HEK293 (cell line): ENCODE measurements around the gene PTGES3L.
A peak's percentile ranks its signal among the peaks of the same experiment; 100 is the strongest.

Experiments used
- CTCF ChIA-PET: fragments of 350-600 bp; formaldehyde crosslinking; extraction: SDS; loops from one replicate; lab custom pipeline; 2021; ENCODE audit warnings: antibody characterized with exemption; lab: Yijun Ruan, JAX
- POLR2A ChIA-PET: fragments of 300-600 bp; formaldehyde crosslinking; extraction: SDS; loops from one replicate; lab custom pipeline; 2020; ENCODE audit warnings: antibody characterized with exemption, inconsistent platforms; lab: Yijun Ruan, JAX
- H3K27ac ChIP-seq: fragments of 200-500 bp; sonication (Bioruptor generic); 2 replicates; pipeline ENCODE4 v1.5.1; 2014; ENCODE audit warnings: low read depth, low read length, control low read depth, inconsistent platforms; ENCODE audit errors: extremely low read depth
- H3K36me3 ChIP-seq, 2 experiments: fragments of 200-500 bp in 1 of 2; sonication (Bioruptor generic) in 1 of 2; 1 replicate in 1 of 2; 2 replicates in 1 of 2; pipeline ENCODE4 v1.5.1; 2014 to 2017; ENCODE audit warnings: inconsistent platforms in 2 of 2, low read length in 2 of 2; ENCODE audit not compliant: control insufficient read depth in 2 of 2, insufficient read depth in 1 of 2
- H3K4me1 ChIP-seq: fragments of 200-500 bp; sonication (Bioruptor generic); 2 replicates; pipeline ENCODE4 v1.5.1; 2014; ENCODE audit warnings: mild to moderate bottlenecking, low read length, inconsistent platforms; ENCODE audit not compliant: control insufficient read depth, insufficient read depth
- H3K4me3 ChIP-seq: 2 replicates; pipeline ENCODE4 v1.5.1; 2011; ENCODE audit warnings: low read depth, mild to moderate bottlenecking, control low read depth, low read length, moderate library complexity
- H3K9me3 ChIP-seq: fragments of 200-500 bp; sonication (Bioruptor generic); 2 replicates; pipeline ENCODE4 v1.5.1; 2014; ENCODE audit warnings: low read depth, low read length, inconsistent platforms; ENCODE audit not compliant: control insufficient read depth, insufficient read depth
- GLI4 ChIP-seq: fragments of 450-650 bp; formaldehyde crosslinking; IDR thresholded peaks from 2 replicates; pipeline ENCODE4 v1.5.1; 2016; ENCODE audit warnings: missing biosample characterization, missing genetic modification characterization
- KLF10 ChIP-seq: fragments of 450-650 bp; IDR thresholded peaks from 2 replicates; pipeline ENCODE4 v1.5.1; 2018; ENCODE audit warnings: missing biosample characterization, mild to moderate bottlenecking, missing genetic modification characterization
- REST ChIP-seq: fragments of 450-650 bp; formaldehyde crosslinking; IDR thresholded peaks from 2 replicates; pipeline ENCODE4 v1.5.1; 2016; ENCODE audit warnings: missing biosample characterization, missing genetic modification characterization
- SALL2 ChIP-seq: fragments of 450-650 bp; formaldehyde crosslinking; IDR thresholded peaks from 2 replicates; pipeline ENCODE4 v1.5.0; 2017; ENCODE audit warnings: missing biosample characterization, mild to moderate bottlenecking, missing genetic modification characterization, borderline replicate concordance
- YY2 ChIP-seq: fragments of 450-650 bp; formaldehyde crosslinking; IDR thresholded peaks from 2 replicates; pipeline ENCODE4 v1.5.1; 2016; ENCODE audit warnings: missing biosample characterization, missing genetic modification characterization
- ZBTB10 ChIP-seq: fragments of 450-650 bp; formaldehyde crosslinking; IDR thresholded peaks from 2 replicates; pipeline ENCODE4 v1.5.1; 2016; ENCODE audit warnings: missing biosample characterization, missing genetic modification characterization
- ZBTB20 ChIP-seq: fragments of 450-650 bp; formaldehyde crosslinking; IDR thresholded peaks from 2 replicates; pipeline ENCODE4 v1.5.1; 2016; ENCODE audit warnings: missing biosample characterization, missing genetic modification characterization
- ZNF148 ChIP-seq: fragments of 450-650 bp; formaldehyde crosslinking; IDR thresholded peaks from 2 replicates; pipeline ENCODE4 v1.5.0; 2017; ENCODE audit warnings: missing biosample characterization, missing genetic modification characterization, borderline replicate concordance
- ZNF169 ChIP-seq: fragments of 450-650 bp; formaldehyde crosslinking; IDR thresholded peaks from 2 replicates; pipeline ENCODE4 v1.5.1; 2016; ENCODE audit warnings: missing biosample characterization, missing genetic modification characterization
- ZNF175 ChIP-seq: fragments of 450-650 bp; formaldehyde crosslinking; IDR thresholded peaks from 2 replicates; pipeline ENCODE4 v1.5.1; 2016; ENCODE audit warnings: missing biosample characterization, missing genetic modification characterization
- ZNF239 ChIP-seq: fragments of 450-650 bp; formaldehyde crosslinking; IDR thresholded peaks from 2 replicates; pipeline ENCODE4 v1.5.1; 2016; ENCODE audit warnings: missing biosample characterization, missing genetic modification characterization
- ZNF311 ChIP-seq: fragments of 450-650 bp; formaldehyde crosslinking; IDR thresholded peaks from 2 replicates; pipeline ENCODE4 v1.5.1; 2017; ENCODE audit warnings: missing biosample characterization, missing genetic modification characterization, borderline replicate concordance
- ZNF350 ChIP-seq: fragments of 450-650 bp; formaldehyde crosslinking; IDR thresholded peaks from 2 replicates; pipeline ENCODE4 v1.5.0; 2017; ENCODE audit warnings: missing biosample characterization, mild to moderate bottlenecking, missing genetic modification characterization
- ZNF416 ChIP-seq: fragments of 450-650 bp; formaldehyde crosslinking; IDR thresholded peaks from 2 replicates; pipeline ENCODE4 v1.5.1; 2016; ENCODE audit warnings: missing biosample characterization, missing genetic modification characterization
- ZNF449 ChIP-seq: fragments of 450-650 bp; formaldehyde crosslinking; IDR thresholded peaks from 2 replicates; pipeline ENCODE4 v1.5.1; 2017; ENCODE audit warnings: missing biosample characterization, mild to moderate bottlenecking, missing genetic modification characterization, moderate library complexity
- ZNF521 ChIP-seq: fragments of 450-650 bp; formaldehyde crosslinking; IDR thresholded peaks from 2 replicates; pipeline ENCODE4 v1.5.1; 2017; ENCODE audit warnings: missing biosample characterization, mild to moderate bottlenecking, missing genetic modification characterization
- ZNF560 ChIP-seq: fragments of 450-650 bp; formaldehyde crosslinking; IDR thresholded peaks from 2 replicates; pipeline ENCODE4 v1.5.1; 2017; ENCODE audit warnings: missing biosample characterization, missing genetic modification characterization, borderline replicate concordance
- ZNF571 ChIP-seq: fragments of 450-650 bp; formaldehyde crosslinking; IDR thresholded peaks from 2 replicates; pipeline ENCODE4 v1.5.0; 2017; ENCODE audit warnings: missing biosample characterization, missing genetic modification characterization
- ZNF585B ChIP-seq: fragments of 450-650 bp; formaldehyde crosslinking; IDR thresholded peaks from 2 replicates; pipeline ENCODE4 v1.5.1; 2016; ENCODE audit warnings: missing biosample characterization, missing genetic modification characterization
- ZNF596 ChIP-seq: fragments of 450-650 bp; IDR thresholded peaks from 2 replicates; pipeline ENCODE4 v1.5.0; 2018; ENCODE audit warnings: missing biosample characterization, mild to moderate bottlenecking, missing genetic modification characterization, moderate library complexity
- ZNF621 ChIP-seq: fragments of 450-650 bp; formaldehyde crosslinking; IDR thresholded peaks from 2 replicates; pipeline ENCODE4 v1.5.1; 2017; ENCODE audit warnings: missing biosample characterization, missing genetic modification characterization
- ZNF658 ChIP-seq: fragments of 450-650 bp; formaldehyde crosslinking; IDR thresholded peaks from 2 replicates; pipeline ENCODE4; 2016; ENCODE audit warnings: missing biosample characterization, missing genetic modification characterization
- ZNF660 ChIP-seq: fragments of 450-650 bp; IDR thresholded peaks from 2 replicates; pipeline ENCODE4 v1.5.1; 2018; ENCODE audit warnings: missing biosample characterization, mild to moderate bottlenecking, missing genetic modification characterization
- ZNF791 ChIP-seq: fragments of 450-650 bp; formaldehyde crosslinking; IDR thresholded peaks from 2 replicates; pipeline ENCODE4 v1.5.1; 2016; ENCODE audit warnings: missing biosample characterization, missing genetic modification characterization
- ZSCAN18 ChIP-seq: fragments of 450-650 bp; formaldehyde crosslinking; IDR thresholded peaks from 2 replicates; pipeline ENCODE4 v1.5.1; 2016; ENCODE audit warnings: missing biosample characterization, missing genetic modification characterization

Gene PTGES3L

GRCh38 chr17:42964161-42964932, 15.5 kb downstream of the PTGES3L start, which contains the start of gene AARSD1 (continued):
- TF ChIP-seq ZNF449: no peak
- no peak for TF ChIP-seq ZNF350 (tag by site-specific recombination)
- TF ChIP-seq ZNF169 (tag by site-specific recombination): no peak
- peak; percentile 94 for TF ChIP-seq YY2 (tag by site-specific recombination)
- TF ChIP-seq ZNF596 (tag by site-specific recombination): no peak
- TF ChIP-seq ZNF585B (tag by site-specific recombination): no peak
- no peak for TF ChIP-seq GLI4
- no peak for TF ChIP-seq ZNF658 (tag by site-specific recombination)
- no peak for TF ChIP-seq ZNF621 (tag by site-specific recombination)
- TF ChIP-seq REST: peak; percentile 48; the same call in 1 of the 2 replicates
- no peak for TF ChIP-seq ZNF560 (tag by site-specific recombination)
- peak; percentile 90 for TF ChIP-seq ZBTB20 (tag by site-specific recombination)
- TF ChIP-seq ZNF571 (tag by site-specific recombination): no peak

GRCh38 chr17:42953669-42954068, 26.2 kb downstream of the PTGES3L start:
- Histone ChIP-seq H3K9me3 (no peaks in the 10 kb centered on the region), H3K4me3 (no peak overlapping the region), H3K36me3 (peaks cover 80 to 91% of the 10 kb centered on the region in 2 experiments), H3K4me1 (no peaks in the 10 kb centered on the region), H3K27ac (no peak overlapping the region)
- ChIA-PET POLR2A (interaction anchor here (1.4 kb wide), 1 partner anchor 44 kb away, joined by 3 read pairs; the partner anchor contains the start of gene RPL27), CTCF (interaction anchor here (0.9 kb wide), 2 partner anchors 15 to 21 kb away, joined by 3 to 6 read pairs; no protein-coding TSS in a partner anchor)
- no peak for TF ChIP-seq ZNF239 (tag by site-specific recombination)
- no peak for TF ChIP-seq ZNF148 (tag by site-specific recombination)
- TF ChIP-seq ZNF658 (tag by site-specific recombination): no peak
- TF ChIP-seq ZNF660 (tag by site-specific recombination): no peak
- no peak for TF ChIP-seq ZNF175
- no peak for TF ChIP-seq ZSCAN18
- no peak for TF ChIP-seq ZNF521 (tag by site-specific recombination)
- TF ChIP-seq KLF10 (tag by site-specific recombination): no peak
- no peak for TF ChIP-seq ZNF791 (tag by site-specific recombination)
- no peak for TF ChIP-seq ZNF621 (tag by site-specific recombination)
- no peak for TF ChIP-seq SALL2 (tag by site-specific recombination)
- TF ChIP-seq ZBTB10 (tag by site-specific recombination): no peak
- no peak for TF ChIP-seq ZNF311 (tag by site-specific recombination)
- TF ChIP-seq ZNF350 (tag by site-specific recombination): no peak
- TF ChIP-seq ZNF416 (tag by site-specific recombination): no peak
